Rectal smooth muscle tissue (tissue), 1 donor: ENCODE measurements around the gene YWHAE.
"Not testable (repeated sequence)": the region's sequence is repeated elsewhere in the genome, so short reads cannot be mapped to it uniquely, and the experiment has no call there.

Experiments
- H3K27ac ChIP-seq: one replicate; pipeline ENCODE4 v1.7.0; 2013; ENCODE audit warnings: low read depth, low read length, inconsistent platforms
- H3K27me3 ChIP-seq: one replicate; pipeline ENCODE4 v1.7.0; 2013; ENCODE audit warnings: low read length; ENCODE audit not compliant: control insufficient read depth, insufficient read depth
- H3K36me3 ChIP-seq: one replicate; pipeline ENCODE4 v1.7.0; 2013; ENCODE audit warnings: low read length; ENCODE audit not compliant: control insufficient read depth, insufficient read depth
- H3K4me1 ChIP-seq: one replicate; pipeline ENCODE4 v1.7.0; 2013; ENCODE audit warnings: low read length; ENCODE audit not compliant: control insufficient read depth, insufficient read depth
- H3K4me3 ChIP-seq: one replicate; pipeline ENCODE4 v1.7.0; 2013; ENCODE audit warnings: low read length
- H3K9ac ChIP-seq: one replicate; pipeline ENCODE4 v1.7.0; 2013; ENCODE audit warnings: low read length

YWHAE gene

GRCh38 chr17:1312261-1312870, 87.7 kb downstream of the YWHAE start:
- no peak overlapping the region for H3K4me3 ChIP-seq
- H3K27me3 ChIP-seq: peaks cover 10% of the 10 kb centered on the region
- H3K36me3 ChIP-seq: no peaks in the 10 kb centered on the region
- H3K9ac ChIP-seq: no peak overlapping the region
- no peaks in the 10 kb centered on the region for H3K4me1 ChIP-seq
- no peak overlapping the region for H3K27ac ChIP-seq

DNA sequence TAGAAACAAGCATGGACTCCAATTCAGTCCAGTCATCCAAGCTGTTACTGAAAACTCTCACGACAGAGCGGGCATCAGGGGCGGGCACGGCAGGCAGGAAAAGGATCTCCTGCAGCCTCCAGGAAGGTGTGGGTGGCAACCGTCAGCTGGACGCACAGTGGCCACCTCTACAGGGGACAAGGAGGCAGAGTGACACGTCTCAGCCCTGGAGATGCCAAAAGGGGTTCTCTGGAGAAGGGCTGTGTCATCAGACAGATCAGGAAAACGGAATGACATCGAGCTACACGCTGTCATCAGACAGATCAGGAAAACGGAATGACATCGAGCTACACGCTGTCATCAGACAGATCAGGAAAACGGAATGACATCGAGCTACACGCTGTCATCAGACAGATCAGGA, 92.2 kb downstream of the YWHAE start:
- not testable (repeated sequence) for H3K36me3 ChIP-seq, H3K9ac ChIP-seq, H3K27me3 ChIP-seq, H3K4me3 ChIP-seq, H3K4me1 ChIP-seq, H3K27ac ChIP-seq

DNA sequence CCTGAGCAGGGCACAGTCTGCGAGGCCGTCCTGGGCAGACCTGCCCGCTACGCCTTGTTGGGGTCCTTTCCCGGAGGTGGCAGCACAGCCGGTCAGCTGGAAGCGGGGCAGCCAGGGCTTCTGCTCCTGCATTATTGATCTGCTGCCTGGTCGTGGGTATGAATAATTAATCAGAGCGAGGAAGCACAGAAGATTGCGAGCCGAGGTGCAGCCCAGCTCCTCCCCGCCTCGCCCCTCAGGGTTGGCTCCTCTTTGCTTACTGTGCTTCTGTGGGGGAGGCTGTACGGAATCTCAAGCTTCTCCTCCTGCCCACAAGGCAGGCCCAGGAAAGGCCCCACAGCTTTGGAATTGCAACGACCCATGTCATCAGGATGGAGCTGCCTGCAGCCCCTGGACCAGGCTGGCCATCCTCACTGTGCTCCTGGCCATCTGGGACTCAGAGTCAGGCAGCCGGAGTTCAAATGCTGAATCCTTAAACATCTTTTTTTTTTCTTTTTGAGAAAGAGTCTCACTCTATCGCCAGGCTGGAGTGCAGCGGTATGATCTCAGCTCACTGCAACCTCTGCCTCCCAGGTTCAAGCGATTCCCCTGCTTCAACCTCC, 95.0 kb downstream of the YWHAE start:
- no peak overlapping the region for H3K4me3 ChIP-seq
- H3K9ac ChIP-seq: no peak overlapping the region
- no peaks in the 10 kb centered on the region for H3K36me3 ChIP-seq
- H3K4me1 ChIP-seq: no peaks in the 10 kb centered on the region
- H3K27me3 ChIP-seq: no peaks in the 10 kb centered on the region
- no peak overlapping the region for H3K27ac ChIP-seq

- peaks cover 2% of the 10 kb centered on the region for H3K27me3 ChIP-seq
- H3K9ac ChIP-seq: no peak overlapping the region
These were observed 95.5 kb downstream of the YWHAE start for GRCh38 chr17:1304522-1304921.

DNA sequence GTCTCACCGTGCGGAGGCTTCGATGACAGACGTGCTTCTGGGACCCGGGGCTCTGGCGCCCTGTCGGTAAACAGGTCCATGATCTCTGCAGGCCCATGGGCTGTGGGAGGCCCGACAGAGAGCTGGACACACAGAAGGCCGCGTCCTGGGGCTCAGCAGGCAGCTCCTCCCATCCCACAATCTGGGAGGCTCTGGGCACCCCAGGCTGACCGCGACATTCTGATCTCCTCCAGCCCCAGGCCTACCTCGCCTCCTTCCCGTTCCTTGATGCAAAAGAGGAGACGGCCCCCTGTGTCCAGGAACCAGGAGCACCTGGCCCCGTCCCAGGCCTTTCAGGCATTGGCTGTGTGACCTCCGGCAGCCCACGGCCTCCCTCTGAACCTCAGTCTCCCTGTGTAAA, 97.3 kb downstream of the YWHAE start:
- Histone ChIP-seq H3K27me3 (peaks cover 3% of the 10 kb centered on the region), H3K36me3 (no peaks in the 10 kb centered on the region), H3K9ac (no peak overlapping the region), H3K27ac (no peak overlapping the region), H3K4me1 (no peaks in the 10 kb centered on the region), H3K4me3 (no peak overlapping the region)

More at GRCh38 chr17:1304522-1304921, 95.5 kb downstream of the YWHAE start:
- no peak overlapping the region for H3K27ac ChIP-seq
- H3K36me3 ChIP-seq: no peaks in the 10 kb centered on the region
- H3K4me3 ChIP-seq: no peak overlapping the region
- no peaks in the 10 kb centered on the region for H3K4me1 ChIP-seq

- H3K27me3 ChIP-seq: peaks cover 5% of the 10 kb centered on the region
- H3K9ac ChIP-seq: no peak overlapping the region
- H3K4me3 ChIP-seq: no peak overlapping the region
- no peaks in the 10 kb centered on the region for H3K36me3 ChIP-seq
- no peaks in the 10 kb centered on the region for H3K4me1 ChIP-seq
- no peak overlapping the region for H3K27ac ChIP-seq
These were observed 98.5 kb downstream of the YWHAE start for GRCh38 chr17:1301546-1301945.

- no peaks in the 10 kb centered on the region for H3K36me3 ChIP-seq
- H3K4me1 ChIP-seq: no peaks in the 10 kb centered on the region
- H3K4me3 ChIP-seq: no peak overlapping the region
- no peak overlapping the region for H3K27ac ChIP-seq
- H3K27me3 ChIP-seq: peaks cover 5% of the 10 kb centered on the region
- H3K9ac ChIP-seq: no peak overlapping the region
These were observed 99.6 kb downstream of the YWHAE start for GRCh38 chr17:1300371-1300905.

- Histone ChIP-seq H3K4me3 (no peak overlapping the region), H3K4me1 (no peaks in the 10 kb centered on the region), H3K27ac (no peak overlapping the region), H3K9ac (no peak overlapping the region), H3K27me3 (peaks cover 5% of the 10 kb centered on the region), H3K36me3 (no peaks in the 10 kb centered on the region)
These were observed 100.3 kb downstream of the YWHAE start for GRCh38 chr17:1299552-1300370.

- Histone ChIP-seq H3K4me3 (no peak overlapping the region), H3K4me1 (no peaks in the 10 kb centered on the region), H3K27ac (no peak overlapping the region), H3K36me3 (no peaks in the 10 kb centered on the region), H3K9ac (no peak overlapping the region), H3K27me3 (peaks cover 5% of the 10 kb centered on the region)
These were observed 101.4 kb downstream of the YWHAE start for GRCh38 chr17:1298606-1299005.
